HG03442 (cell line): Measurements from ENCODE around the gene FANCM.

Experiments
- ATAC-seq: cut with Tn5 transposase; IDR thresholded peaks from one replicate; pipeline ENCODE4 v1.9.1; 2021; ENCODE audit warnings: mild to moderate bottlenecking, moderate library complexity; ENCODE audit not compliant: unreplicated experiment

Gene FANCM

GRCh38 chr14:45222485-45223262, 86.9 kb downstream of the FANCM start:
- peak; percentile 50 for ATAC-seq

GRCh38 chr14:45227566-45227965, 91.8 kb downstream of the FANCM start:
- no peak for ATAC-seq

- ATAC-seq, result no peak
These were observed 103.3 kb downstream of the FANCM start for GRCh38 chr14:45238988-45239387.

- no peak for ATAC-seq
These were observed 107.0 kb downstream of the FANCM start for GRCh38 chr14:45242706-45243105.

- ATAC-seq, result no peak
These were observed 110.4 kb downstream of the FANCM start for GRCh38 chr14:45246151-45246550.

GRCh38 chr14:45246691-45247090, 111.0 kb downstream of the FANCM start:
- peak; percentile 38 for ATAC-seq

GRCh38 chr14:45247427-45247826, 111.7 kb downstream of the FANCM start:
- no peak for ATAC-seq

- peak; percentile 20 for ATAC-seq
These were observed 114.3 kb downstream of the FANCM start for GRCh38 chr14:45249856-45250575.
